ENCODE measurements around the gene CPB1.
A peak's percentile ranks its signal among the peaks of the same experiment; 100 is the strongest.

CPB1 gene

DNA sequence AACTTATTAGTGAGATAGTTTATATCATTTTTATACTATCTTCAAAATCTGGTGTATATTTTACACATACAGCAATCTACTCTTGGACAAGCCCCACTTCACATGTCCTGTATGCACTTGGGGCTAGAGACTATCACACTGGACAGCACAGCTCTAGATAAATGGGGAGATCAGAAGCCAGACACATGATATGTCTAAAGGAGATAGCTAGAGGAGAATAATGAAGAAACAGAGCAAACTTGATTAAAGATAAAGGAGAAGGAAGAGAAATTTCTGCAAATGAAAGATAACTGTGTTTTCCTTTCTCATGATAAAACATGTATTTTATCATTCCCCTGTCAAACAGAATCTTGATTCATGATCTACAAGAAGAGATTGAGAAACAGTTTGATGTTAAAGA is 50.5 kb downstream of the CPB1 start:
- H3K4me3 ChIP-seq (ENCODE audit: low read depth, low read length), result no peak overlapping the region
- no peak for DNase-seq (ENCODE audit: low read depth)
- TF ChIP-seq, protein P1, sequence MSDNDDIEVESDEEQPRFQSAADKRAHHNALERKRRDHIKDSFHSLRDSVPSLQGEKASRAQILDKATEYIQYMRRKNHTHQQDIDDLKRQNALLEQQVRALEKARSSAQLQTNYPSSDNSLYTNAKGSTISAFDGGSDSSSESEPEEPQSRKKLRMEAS (IDR thresholded peaks at IDR 0.05; ENCODE audit: low read depth, low read length), result no peak
- no peak for TF ChIP-seq MYC (IDR thresholded peaks at IDR 0.05; ENCODE audit: low read depth, low read length)
- TF ChIP-seq, protein P2, sequence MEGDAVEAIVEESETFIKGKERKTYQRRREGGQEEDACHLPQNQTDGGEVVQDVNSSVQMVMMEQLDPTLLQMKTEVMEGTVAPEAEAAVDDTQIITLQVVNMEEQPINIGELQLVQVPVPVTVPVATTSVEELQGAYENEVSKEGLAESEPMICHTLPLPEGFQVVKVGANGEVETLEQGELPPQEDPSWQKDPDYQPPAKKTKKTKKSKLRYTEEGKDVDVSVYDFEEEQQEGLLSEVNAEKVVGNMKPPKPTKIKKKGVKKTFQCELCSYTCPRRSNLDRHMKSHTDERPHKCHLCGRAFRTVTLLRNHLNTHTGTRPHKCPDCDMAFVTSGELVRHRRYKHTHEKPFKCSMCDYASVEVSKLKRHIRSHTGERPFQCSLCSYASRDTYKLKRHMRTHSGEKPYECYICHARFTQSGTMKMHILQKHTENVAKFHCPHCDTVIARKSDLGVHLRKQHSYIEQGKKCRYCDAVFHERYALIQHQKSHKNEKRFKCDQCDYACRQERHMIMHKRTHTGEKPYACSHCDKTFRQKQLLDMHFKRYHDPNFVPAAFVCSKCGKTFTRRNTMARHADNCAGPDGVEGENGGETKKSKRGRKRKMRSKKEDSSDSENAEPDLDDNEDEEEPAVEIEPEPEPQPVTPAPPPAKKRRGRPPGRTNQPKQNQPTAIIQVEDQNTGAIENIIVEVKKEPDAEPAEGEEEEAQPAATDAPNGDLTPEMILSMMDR (IDR thresholded peaks at IDR 0.05; ENCODE audit: low read depth, low read length), result no peak
- no peak for TF ChIP-seq POLR2A (IDR thresholded peaks at IDR 0.05; ENCODE audit: extremely low read depth, insufficient read length)

DNA sequence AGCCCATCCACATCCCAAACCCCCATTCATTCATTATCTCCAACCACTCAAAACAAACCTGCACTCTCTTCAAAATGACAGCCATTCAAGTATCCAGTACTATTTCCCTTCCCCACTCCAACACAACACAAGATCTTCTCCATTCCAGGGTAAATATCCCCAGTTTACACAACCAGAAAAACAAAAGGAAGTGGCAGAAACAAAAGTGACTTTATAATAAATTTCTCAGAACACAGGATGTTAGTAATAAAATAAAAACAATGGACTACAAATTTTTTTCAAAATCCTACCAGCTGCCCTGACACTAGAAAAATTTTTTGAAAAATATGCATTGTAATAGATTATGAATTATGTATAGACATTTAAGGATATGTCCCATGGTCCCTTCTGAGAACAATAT is 51.6 kb downstream of the CPB1 start:
- DNase-seq (ENCODE audit: low read depth), result no peak

DNA sequence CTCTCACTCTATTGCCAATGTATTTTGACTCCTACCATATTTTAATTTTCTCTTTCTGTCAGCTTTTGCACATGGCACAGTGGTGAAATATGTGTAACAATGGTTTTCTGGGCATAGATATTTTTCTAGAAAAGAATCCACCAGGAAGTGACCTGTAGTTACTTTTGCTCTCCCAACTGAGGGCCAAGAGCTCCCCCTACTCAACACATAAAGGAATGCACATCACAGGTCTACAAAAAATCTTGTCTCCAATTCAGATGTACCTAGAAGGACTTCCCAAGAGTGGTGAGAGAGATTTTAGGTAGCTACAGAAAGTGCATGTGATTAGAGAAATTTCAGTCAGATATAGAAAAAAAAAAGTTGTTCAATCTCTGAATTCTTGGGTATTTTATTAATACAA is 53.1 kb downstream of the CPB1 start:
- no peak overlapping the region for H3K4me3 ChIP-seq (ENCODE audit: low read depth, low read length)
- TF ChIP-seq, protein P2 (IDR thresholded peaks at IDR 0.05; ENCODE audit: low read depth, low read length), result peak; percentile 28
- TF ChIP-seq POLR2A (IDR thresholded peaks at IDR 0.05; ENCODE audit: extremely low read depth, insufficient read length), result no peak
- peak; percentile 50 for DNase-seq (ENCODE audit: low read depth)

More for the DNA sequence above, 51.6 kb downstream of the CPB1 start:
- no peak overlapping the region for H3K4me3 ChIP-seq (ENCODE audit: low read depth, low read length)
- no peak for TF ChIP-seq POLR2A (IDR thresholded peaks at IDR 0.05; ENCODE audit: extremely low read depth, insufficient read length)
- TF ChIP-seq, protein P2 (IDR thresholded peaks at IDR 0.05; ENCODE audit: low read depth, low read length), result no peak
- TF ChIP-seq, protein P1 (IDR thresholded peaks at IDR 0.05; ENCODE audit: low read depth, low read length), result no peak
- TF ChIP-seq MYC (IDR thresholded peaks at IDR 0.05; ENCODE audit: low read depth, low read length), result no peak

DNA sequence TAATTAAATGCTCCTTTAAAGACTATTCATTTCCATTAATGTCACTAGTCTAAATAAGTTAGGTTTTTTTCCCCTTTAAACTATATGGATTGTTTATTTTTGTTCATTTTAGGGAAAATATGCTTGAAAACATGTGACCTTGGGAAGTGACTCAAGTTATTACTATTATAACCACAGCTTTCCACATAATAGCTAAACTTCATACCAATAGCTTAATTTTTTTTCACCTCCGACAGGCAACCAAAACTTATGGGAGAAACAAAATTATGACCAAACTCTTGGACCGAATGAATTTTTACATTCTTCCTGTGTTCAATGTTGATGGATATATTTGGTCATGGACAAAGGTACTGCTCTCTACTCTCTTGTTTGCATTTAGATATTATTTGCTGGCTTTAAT is 53.7 kb downstream of the CPB1 start:
- no peak overlapping the region for H3K4me3 ChIP-seq (ENCODE audit: low read depth, low read length)
- no peak for DNase-seq (ENCODE audit: low read depth)
- TF ChIP-seq MYC (IDR thresholded peaks at IDR 0.05; ENCODE audit: low read depth, low read length), result no peak
- no peak for TF ChIP-seq POLR2A (IDR thresholded peaks at IDR 0.05; ENCODE audit: extremely low read depth, insufficient read length)
- TF ChIP-seq, protein P1 (IDR thresholded peaks at IDR 0.05; ENCODE audit: low read depth, low read length), result no peak
- TF ChIP-seq, protein P2 (IDR thresholded peaks at IDR 0.05; ENCODE audit: low read depth, low read length), result no peak

DNA sequence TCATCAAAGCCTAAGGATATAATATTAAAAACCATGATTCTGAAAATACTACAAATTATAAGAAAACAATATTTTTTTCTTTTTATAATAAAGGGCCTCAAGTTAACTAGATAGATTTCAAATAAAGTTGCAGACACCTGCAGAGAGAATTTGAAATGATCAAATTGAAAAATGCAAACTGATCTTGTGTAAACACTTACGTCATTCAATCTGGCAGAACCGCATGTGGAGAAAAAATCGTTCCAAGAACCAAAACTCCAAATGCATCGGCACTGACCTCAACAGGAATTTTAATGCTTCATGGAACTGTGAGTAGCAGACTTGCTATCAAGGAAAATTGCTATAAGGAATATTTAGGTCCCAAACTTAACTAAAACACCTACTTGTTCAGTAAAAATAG is 54.7 kb downstream of the CPB1 start:
- no peak overlapping the region for H3K4me3 ChIP-seq (ENCODE audit: low read depth, low read length)
- no peak for DNase-seq (ENCODE audit: low read depth)
- TF ChIP-seq, protein P2 (IDR thresholded peaks at IDR 0.05; ENCODE audit: low read depth, low read length), result no peak
- TF ChIP-seq MYC (IDR thresholded peaks at IDR 0.05; ENCODE audit: low read depth, low read length) (no peak), POLR2A (IDR thresholded peaks at IDR 0.05; ENCODE audit: extremely low read depth, insufficient read length) (no peak)
- TF ChIP-seq, protein P1 (IDR thresholded peaks at IDR 0.05; ENCODE audit: low read depth, low read length), result no peak

DNA sequence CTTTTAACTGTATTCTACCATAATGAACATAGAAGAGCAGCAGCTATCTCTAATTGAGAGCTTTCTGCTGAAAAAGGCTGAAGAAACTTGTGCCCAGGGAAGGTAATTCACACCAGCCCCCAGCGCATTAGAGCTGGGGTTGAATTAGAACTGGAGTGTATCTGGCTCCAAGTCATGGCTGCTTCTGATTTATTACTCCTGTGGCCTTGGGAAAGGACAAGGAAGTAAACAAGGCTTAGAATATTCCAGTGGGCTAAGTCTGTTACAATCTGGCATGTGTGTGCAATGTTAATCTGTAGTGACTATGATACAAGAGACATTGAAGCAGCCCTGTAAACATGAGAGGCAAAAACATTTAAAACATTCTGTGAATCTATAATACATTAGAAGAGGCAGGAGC is 55.6 kb downstream of the CPB1 start:
- no peak for DNase-seq (ENCODE audit: low read depth)
- TF ChIP-seq MYC (IDR thresholded peaks at IDR 0.05; ENCODE audit: low read depth, low read length), result no peak
- TF ChIP-seq, protein P2 (IDR thresholded peaks at IDR 0.05; ENCODE audit: low read depth, low read length), result no peak
- no peak for TF ChIP-seq POLR2A (IDR thresholded peaks at IDR 0.05; ENCODE audit: extremely low read depth, insufficient read length)
- TF ChIP-seq, protein P1 (IDR thresholded peaks at IDR 0.05; ENCODE audit: low read depth, low read length), result no peak
- no peak overlapping the region for H3K4me3 ChIP-seq (ENCODE audit: low read depth, low read length)
